ENCODE data around the gene QPCT. TPM values are rescaled to one million over a fixed set of nuclear protein-coding genes. Genes with fewer than 3 reads are reported as not detected.

Gene QPCT
- polyA plus RNA-seq, 1 of the 3 experiments (the other 2 are of a cell fraction): 0.12 TPM

DNA sequence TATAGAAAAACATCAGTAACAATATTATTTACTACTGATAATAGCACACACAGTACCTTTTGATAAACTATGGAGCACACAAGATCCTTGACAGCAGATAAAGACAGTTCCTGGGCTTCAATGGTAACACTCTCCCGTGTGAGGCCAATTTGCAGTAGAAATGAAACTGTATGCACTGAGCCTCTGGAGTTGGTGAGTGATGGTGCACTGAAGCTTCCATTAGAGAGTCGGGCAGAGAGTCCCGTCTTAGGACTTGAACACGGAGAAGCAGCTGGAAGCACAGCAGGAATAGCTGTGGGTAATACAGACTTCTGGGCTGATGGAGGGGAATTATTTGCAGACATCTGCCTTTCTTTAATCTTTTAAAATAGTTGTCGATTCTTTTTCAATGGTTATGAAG, 28.2 kb upstream of the QPCT start:
- Histone ChIP-seq H3K4me1 (ENCODE audit: control insufficient read depth in 1 of 2, insufficient read depth in 2 of 2, low read depth in 1 of 2, low read length in 1 of 2) (peaks cover 11 to 25% of the 10 kb centered on the region in 2 experiments; a peak in 3 of 4 replicates), H3K27me3 (ENCODE audit: insufficient read depth) (no peaks in the 10 kb centered on the region), H3K9me2 (no peaks in the 10 kb centered on the region), H3K4me3 (ENCODE audit: low read depth in 2 of 2, low read length in 1 of 2) (no peak overlapping the region), H3K27ac (ENCODE audit: low read depth in 2 of 2, low read length in 1 of 2) (no peak overlapping the region; a peak in 1 of 4 replicates), H3K4me2 (no peak overlapping the region), H3K9ac (no peak overlapping the region), H3K79me2 (ENCODE audit: insufficient read depth) (peaks cover 98% of the 10 kb centered on the region), H3K9me3 (no peaks in the 10 kb centered on the region), H2AFZ (ENCODE audit: low read depth) (no peak overlapping the region), H3K36me3 (replicated peaks in 1 of 2; ENCODE audit: control insufficient read depth in 1 of 2, insufficient read depth in 2 of 2, low read length in 1 of 2) (peaks cover 48 to 49% of the 10 kb centered on the region in 2 experiments), H4K20me1 (ENCODE audit: insufficient read depth) (peaks cover 34% of the 10 kb centered on the region), H3F3A (replicated peaks; ENCODE audit: insufficient read depth) (peaks cover 3% of the 10 kb centered on the region)
- WGBS (ENCODE audit: low lambda C conversion rate): 95% methylated on average over 5 of the region's 5 CpGs
- TF ChIP-seq TCF12 (IDR thresholded peaks at IDR 0.05) (no peak), RAD21 (IDR thresholded peaks at IDR 0.05; ENCODE audit: low read length) (no peak), FOXM1 (IDR thresholded peaks at IDR 0.05; ENCODE audit: low read depth) (no peak), MEF2A (IDR thresholded peaks at IDR 0.05; ENCODE audit: borderline replicate concordance, low read depth) (no peak), RFX5 (IDR thresholded peaks at IDR 0.05; ENCODE audit: low read length) (no peak), JUND (IDR thresholded peaks at IDR 0.05) (no peak), GABPA (IDR thresholded peaks at IDR 0.05; ENCODE audit: low read depth) (no peak), POLR2AphosphoS5 (IDR thresholded peaks at IDR 0.05; ENCODE audit: low read depth, low read length) (no peak), YY1 (IDR thresholded peaks at IDR 0.05; ENCODE audit: low read depth) (no peak), RXRA (IDR thresholded peaks at IDR 0.05; ENCODE audit: borderline replicate concordance, low read depth) (no peak), SIN3A (IDR thresholded peaks at IDR 0.05; ENCODE audit: borderline replicate concordance, low read depth, low read length) (no peak)
- TF ChIP-seq, protein P1, sequence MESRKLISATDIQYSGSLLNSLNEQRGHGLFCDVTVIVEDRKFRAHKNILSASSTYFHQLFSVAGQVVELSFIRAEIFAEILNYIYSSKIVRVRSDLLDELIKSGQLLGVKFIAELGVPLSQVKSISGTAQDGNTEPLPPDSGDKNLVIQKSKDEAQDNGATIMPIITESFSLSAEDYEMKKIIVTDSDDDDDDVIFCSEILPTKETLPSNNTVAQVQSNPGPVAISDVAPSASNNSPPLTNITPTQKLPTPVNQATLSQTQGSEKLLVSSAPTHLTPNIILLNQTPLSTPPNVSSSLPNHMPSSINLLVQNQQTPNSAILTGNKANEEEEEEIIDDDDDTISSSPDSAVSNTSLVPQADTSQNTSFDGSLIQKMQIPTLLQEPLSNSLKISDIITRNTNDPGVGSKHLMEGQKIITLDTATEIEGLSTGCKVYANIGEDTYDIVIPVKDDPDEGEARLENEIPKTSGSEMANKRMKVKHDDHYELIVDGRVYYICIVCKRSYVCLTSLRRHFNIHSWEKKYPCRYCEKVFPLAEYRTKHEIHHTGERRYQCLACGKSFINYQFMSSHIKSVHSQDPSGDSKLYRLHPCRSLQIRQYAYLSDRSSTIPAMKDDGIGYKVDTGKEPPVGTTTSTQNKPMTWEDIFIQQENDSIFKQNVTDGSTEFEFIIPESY (IDR thresholded peaks at IDR 0.05; ENCODE audit: borderline replicate concordance, low read depth): no peak
- TF ChIP-seq, protein P2, sequence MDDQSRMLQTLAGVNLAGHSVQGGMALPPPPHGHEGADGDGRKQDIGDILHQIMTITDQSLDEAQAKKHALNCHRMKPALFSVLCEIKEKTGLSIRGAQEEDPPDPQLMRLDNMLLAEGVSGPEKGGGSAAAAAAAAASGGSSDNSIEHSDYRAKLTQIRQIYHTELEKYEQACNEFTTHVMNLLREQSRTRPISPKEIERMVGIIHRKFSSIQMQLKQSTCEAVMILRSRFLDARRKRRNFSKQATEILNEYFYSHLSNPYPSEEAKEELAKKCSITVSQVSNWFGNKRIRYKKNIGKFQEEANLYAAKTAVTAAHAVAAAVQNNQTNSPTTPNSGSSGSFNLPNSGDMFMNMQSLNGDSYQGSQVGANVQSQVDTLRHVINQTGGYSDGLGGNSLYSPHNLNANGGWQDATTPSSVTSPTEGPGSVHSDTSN (IDR thresholded peaks at IDR 0.05): no peak
- TF ChIP-seq, protein P3, sequence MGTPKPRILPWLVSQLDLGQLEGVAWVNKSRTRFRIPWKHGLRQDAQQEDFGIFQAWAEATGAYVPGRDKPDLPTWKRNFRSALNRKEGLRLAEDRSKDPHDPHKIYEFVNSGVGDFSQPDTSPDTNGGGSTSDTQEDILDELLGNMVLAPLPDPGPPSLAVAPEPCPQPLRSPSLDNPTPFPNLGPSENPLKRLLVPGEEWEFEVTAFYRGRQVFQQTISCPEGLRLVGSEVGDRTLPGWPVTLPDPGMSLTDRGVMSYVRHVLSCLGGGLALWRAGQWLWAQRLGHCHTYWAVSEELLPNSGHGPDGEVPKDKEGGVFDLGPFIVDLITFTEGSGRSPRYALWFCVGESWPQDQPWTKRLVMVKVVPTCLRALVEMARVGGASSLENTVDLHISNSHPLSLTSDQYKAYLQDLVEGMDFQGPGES (IDR thresholded peaks at IDR 0.05; ENCODE audit: low read depth, low read length): no peak
- TF ChIP-seq, protein P4, sequence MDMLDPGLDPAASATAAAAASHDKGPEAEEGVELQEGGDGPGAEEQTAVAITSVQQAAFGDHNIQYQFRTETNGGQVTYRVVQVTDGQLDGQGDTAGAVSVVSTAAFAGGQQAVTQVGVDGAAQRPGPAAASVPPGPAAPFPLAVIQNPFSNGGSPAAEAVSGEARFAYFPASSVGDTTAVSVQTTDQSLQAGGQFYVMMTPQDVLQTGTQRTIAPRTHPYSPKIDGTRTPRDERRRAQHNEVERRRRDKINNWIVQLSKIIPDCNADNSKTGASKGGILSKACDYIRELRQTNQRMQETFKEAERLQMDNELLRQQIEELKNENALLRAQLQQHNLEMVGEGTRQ (IDR thresholded peaks at IDR 0.05; ENCODE audit: borderline replicate concordance, low read depth, low read length): no peak
- TF ChIP-seq, protein P5, sequence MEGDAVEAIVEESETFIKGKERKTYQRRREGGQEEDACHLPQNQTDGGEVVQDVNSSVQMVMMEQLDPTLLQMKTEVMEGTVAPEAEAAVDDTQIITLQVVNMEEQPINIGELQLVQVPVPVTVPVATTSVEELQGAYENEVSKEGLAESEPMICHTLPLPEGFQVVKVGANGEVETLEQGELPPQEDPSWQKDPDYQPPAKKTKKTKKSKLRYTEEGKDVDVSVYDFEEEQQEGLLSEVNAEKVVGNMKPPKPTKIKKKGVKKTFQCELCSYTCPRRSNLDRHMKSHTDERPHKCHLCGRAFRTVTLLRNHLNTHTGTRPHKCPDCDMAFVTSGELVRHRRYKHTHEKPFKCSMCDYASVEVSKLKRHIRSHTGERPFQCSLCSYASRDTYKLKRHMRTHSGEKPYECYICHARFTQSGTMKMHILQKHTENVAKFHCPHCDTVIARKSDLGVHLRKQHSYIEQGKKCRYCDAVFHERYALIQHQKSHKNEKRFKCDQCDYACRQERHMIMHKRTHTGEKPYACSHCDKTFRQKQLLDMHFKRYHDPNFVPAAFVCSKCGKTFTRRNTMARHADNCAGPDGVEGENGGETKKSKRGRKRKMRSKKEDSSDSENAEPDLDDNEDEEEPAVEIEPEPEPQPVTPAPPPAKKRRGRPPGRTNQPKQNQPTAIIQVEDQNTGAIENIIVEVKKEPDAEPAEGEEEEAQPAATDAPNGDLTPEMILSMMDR (IDR thresholded peaks at IDR 0.05): no peak
- DNase-seq: no peak
- ChIA-PET CTCF (interaction anchor here (0.8 to 2.1 kb wide), 6 partner anchors 23 to 561 kb away, joined by 3 to 7 read pairs (median 4); no protein-coding TSS in a partner anchor), POLR2A (interaction anchor here (1.0 to 1.3 kb wide), 2 partner anchors 10 to 356 kb away, joined by 3 to 5 read pairs; no protein-coding TSS in a partner anchor)

Measured in SK-N-SH (cell line).